Brain microvascular endothelial cell (primary cell): ENCODE measurements around the gene TEX10.

Experiments used
- DNase-seq: peaks from one replicate; pipeline ENCODE4 v3.0.0-alpha.2; 2020
- H3K27ac ChIP-seq: fragments of 250-450 bp; sonication (Bioruptor Pico); 2 replicates; pipeline ENCODE4 v1.5.1; 2020; ENCODE audit warnings: mild to moderate bottlenecking, moderate library complexity
- H3K27me3 ChIP-seq: fragments of 250-450 bp; sonication (Bioruptor Pico); replicated peaks from 2 replicates; pipeline ENCODE4 v1.5.1; 2020; ENCODE audit warnings: mild to moderate bottlenecking
- H3K36me3 ChIP-seq: fragments of 250-450 bp; sonication (Bioruptor Pico); replicated peaks from 2 replicates; pipeline ENCODE4 v1.5.1; 2020; ENCODE audit warnings: mild to moderate bottlenecking
- H3K4me3 ChIP-seq: 2 replicates; pipeline ENCODE4 v1.5.1; 2011; ENCODE audit warnings: low read depth, mild to moderate bottlenecking, control low read depth, low read length, moderate library complexity
- in situ Hi-C: cut with HindIII; loops from 2 replicates; pipeline ENCODE4 v1.10.0; 2017; ENCODE audit warnings: low sequenced_read_pairs, low pct_ligation_motif_present
- TF ChIP-seq, protein P1 (sequence below): IDR thresholded peaks from 2 replicates; pipeline ENCODE4 v1.5.1; 2011; ENCODE audit warnings: low read depth, mild to moderate bottlenecking, moderate library complexity, low read length, control low read depth, inconsistent platforms; ENCODE audit errors: missing control alignments

TEX10 gene

DNA sequence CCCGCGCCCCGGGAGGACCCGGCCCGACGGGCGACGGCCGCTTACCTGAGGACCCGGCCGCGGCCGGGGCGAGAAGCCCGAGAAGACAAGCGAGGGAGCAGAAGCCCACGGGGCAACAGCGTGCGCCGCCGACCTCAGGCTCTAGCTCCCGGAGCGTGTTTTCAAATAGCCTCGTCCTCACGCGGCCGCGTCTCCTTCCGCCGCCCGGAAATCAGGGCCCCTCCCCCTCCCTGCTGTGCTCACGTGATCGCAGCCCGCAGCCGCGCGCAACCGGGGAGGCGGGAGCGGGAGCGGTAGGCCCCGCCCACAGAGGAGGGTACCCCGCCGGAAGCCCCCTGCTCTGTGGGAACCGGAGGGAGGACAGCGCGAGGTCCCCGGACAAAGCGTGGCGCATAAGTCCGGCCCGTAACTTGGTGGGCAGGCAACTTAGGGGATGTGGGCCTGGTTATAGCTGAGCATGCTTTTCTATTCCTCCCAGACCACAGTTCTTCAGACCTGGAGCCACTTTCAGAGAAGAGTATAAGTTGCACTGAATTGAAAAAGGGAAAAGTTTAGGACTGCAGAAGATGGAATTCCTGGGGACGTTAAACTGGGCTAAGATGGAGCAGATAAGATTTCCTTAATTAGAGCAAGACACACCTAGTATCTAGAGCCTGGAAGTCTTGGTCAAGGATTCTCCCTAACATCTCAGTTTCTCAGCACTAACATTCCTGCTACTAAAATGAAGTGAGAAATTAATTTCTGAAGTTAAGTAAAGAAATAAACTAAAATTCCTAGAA is at the start of gene TEX10:
Gene TEX10 (minus strand): TSS at position 216 of the 779 bp plus-strand sequence. CDS start 3,579 bp downstream, outside the sequence.
- peak; percentile 75 for DNase-seq
- Histone ChIP-seq H3K4me3 (peak within 1 kb of the TSS; percentile 91), H3K27ac (peak within 1 kb of the TSS; percentile 79), H3K36me3 (no peaks in the 10 kb centered on the region), H3K27me3 (no peaks in the 10 kb centered on the region)
- in situ Hi-C loops: no loop called here
- TF ChIP-seq, protein P1, sequence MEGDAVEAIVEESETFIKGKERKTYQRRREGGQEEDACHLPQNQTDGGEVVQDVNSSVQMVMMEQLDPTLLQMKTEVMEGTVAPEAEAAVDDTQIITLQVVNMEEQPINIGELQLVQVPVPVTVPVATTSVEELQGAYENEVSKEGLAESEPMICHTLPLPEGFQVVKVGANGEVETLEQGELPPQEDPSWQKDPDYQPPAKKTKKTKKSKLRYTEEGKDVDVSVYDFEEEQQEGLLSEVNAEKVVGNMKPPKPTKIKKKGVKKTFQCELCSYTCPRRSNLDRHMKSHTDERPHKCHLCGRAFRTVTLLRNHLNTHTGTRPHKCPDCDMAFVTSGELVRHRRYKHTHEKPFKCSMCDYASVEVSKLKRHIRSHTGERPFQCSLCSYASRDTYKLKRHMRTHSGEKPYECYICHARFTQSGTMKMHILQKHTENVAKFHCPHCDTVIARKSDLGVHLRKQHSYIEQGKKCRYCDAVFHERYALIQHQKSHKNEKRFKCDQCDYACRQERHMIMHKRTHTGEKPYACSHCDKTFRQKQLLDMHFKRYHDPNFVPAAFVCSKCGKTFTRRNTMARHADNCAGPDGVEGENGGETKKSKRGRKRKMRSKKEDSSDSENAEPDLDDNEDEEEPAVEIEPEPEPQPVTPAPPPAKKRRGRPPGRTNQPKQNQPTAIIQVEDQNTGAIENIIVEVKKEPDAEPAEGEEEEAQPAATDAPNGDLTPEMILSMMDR: no peak

DNA sequence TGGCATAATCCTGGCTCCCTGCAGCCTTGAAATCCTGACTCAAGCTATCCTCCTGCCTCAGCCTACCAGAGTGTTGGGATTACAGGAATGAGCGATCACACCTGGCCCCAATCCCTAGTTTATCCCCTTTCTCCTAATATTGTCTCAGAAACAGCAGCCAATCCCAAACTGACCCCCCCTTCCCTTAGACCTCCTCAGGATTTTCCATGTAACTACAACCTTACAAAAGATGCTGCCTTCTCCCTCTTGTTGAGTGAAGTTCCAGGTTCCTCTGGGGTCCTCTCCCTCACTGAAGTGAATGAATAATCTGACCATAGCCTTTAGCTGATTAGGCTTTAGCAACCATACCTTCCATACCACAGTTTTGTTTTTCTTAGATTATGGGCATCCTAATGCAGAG is 48.3 kb upstream of the TEX10 start:
- in situ Hi-C loops: no loop called here
- Histone ChIP-seq H3K36me3 (no peaks in the 10 kb centered on the region), H3K4me3 (no peak overlapping the region), H3K27me3 (no peaks in the 10 kb centered on the region), H3K27ac (no peak overlapping the region)
- DNase-seq: no peak
- TF ChIP-seq, protein P1: no peak

DNA sequence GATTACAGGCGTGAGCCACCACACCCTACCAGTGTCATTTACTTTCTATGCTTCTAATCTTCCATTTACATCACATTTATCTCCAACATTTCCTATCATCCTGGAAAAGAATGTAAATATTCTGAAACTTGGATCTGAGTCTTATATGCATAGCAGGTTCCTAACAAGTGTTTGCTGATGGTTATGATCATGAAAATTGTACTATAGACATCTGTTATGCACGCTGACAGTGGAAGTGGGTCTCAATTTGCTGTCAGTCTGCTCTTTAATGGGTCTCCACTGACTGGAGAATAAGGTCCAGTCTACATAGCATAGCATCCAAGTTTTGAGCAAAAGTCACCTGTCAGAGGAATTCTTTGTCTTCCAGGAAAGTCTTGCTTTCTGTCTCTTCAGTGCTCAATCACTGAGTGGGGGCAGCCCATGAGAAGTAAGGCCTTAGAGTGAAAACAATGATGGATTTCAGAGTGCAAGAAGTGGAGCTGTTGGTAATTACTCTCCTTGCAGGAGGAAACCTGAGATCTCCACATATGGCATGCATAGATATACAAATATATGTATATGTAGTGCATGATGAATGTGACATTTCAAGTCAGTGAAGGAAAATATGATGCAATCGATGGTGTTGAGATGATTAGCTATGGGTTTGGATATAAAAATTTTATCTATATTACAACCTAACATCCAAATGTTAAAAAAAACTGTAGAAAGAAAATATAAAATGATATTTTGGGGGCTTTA is 45.0 kb upstream of the TEX10 start:
- Histone ChIP-seq H3K27ac (no peak overlapping the region), H3K36me3 (no peaks in the 10 kb centered on the region), H3K4me3 (no peak overlapping the region), H3K27me3 (no peaks in the 10 kb centered on the region)
- no peak for DNase-seq
- in situ Hi-C loops: no loop called here
- TF ChIP-seq, protein P1: no peak

DNA sequence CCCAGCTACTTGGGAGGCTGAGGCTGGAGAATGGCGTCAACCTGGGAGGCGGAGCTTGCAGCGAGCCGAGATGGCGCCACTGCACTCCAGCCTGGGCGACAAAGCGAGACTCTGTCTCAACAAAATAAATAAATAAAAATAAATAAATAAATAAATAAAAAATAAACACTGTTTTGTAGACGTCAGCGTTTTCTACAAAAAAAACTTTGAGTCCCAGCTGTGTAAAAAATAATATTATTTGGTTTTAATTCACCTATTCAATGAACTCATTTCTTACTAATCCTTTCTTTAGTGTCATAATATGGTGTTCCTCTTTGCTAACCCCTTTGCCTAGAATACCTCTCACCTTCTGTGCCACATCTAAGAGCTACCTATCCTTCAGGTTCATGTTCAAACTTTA is 44.0 kb upstream of the TEX10 start:
- TF ChIP-seq, protein P1: no peak
- Histone ChIP-seq H3K4me3 (no peak overlapping the region), H3K27me3 (no peaks in the 10 kb centered on the region), H3K36me3 (no peaks in the 10 kb centered on the region), H3K27ac (no peak overlapping the region)
- DNase-seq: no peak
- in situ Hi-C loops: no loop called here

DNA sequence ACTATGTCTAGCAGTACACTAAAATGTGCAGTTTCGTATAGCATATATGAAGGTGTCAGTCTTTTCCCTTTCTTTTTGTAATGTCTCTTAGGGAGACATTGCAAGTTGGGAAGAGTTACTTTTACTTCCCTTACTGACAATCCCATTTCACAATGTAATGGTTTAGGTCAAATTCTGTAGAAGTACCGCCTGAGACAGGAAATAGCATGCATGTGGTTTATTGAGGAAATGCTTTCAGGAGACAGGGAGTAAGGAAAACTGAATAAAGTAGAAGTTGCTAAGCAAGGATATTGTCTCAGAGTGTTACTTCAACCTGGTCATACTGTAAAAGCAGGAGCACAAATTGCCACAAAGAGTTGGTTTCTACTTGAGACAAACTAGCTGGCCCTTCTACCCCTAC is 42.1 kb upstream of the TEX10 start:
- H3K27me3 ChIP-seq: no peaks in the 10 kb centered on the region
- TF ChIP-seq, protein P1: no peak
- H3K27ac ChIP-seq: no peak overlapping the region
- DNase-seq: no peak
- H3K4me3 ChIP-seq: no peak overlapping the region
- no peaks in the 10 kb centered on the region for H3K36me3 ChIP-seq
- in situ Hi-C loops: no loop called here
